HFFc6 (cell line): ENCODE results near the gene AZIN2. TPM values are rescaled to one million over a fixed set of nuclear protein-coding genes. Genes with fewer than 3 reads are reported as not detected.

Experiments
- DNase-seq: peaks from one replicate; pipeline ENCODE4 v3.0.0-alpha.2; 2018
- H3K27ac Mint-ChIP-seq: 2 replicates; pipeline ENCODE4 v1.8.0; 2020; ENCODE audit warnings: mild to moderate bottlenecking, mixed read lengths
- H3K27me3 Mint-ChIP-seq: 2 replicates; pipeline ENCODE4 v1.8.0; 2021; ENCODE audit warnings: mild to moderate bottlenecking, moderate library complexity, mixed read lengths; ENCODE audit not compliant: insufficient read depth
- H3K36me3 Mint-ChIP-seq: 2 replicates; pipeline ENCODE4 v1.8.0; 2021; ENCODE audit warnings: low read depth, mixed read lengths
- H3K4me1 Mint-ChIP-seq: 2 replicates; pipeline ENCODE4 v1.8.0; 2020; ENCODE audit warnings: low read depth, mixed read lengths
- H3K4me3 Mint-ChIP-seq: 2 replicates; pipeline ENCODE4 v1.8.0; 2020; ENCODE audit warnings: mild to moderate bottlenecking, moderate library complexity, mixed read lengths
- H3K9me3 Mint-ChIP-seq: 2 replicates; pipeline ENCODE4 v1.8.0; 2020; ENCODE audit warnings: mild to moderate bottlenecking, mixed read lengths
- CTCF ChIP-seq: fragments of 200-600 bp; sonication (generic); IDR thresholded peaks from 2 replicates; pipeline ENCODE4 v1.5.0; 2021; ENCODE audit warnings: antibody characterized with exemption, mild to moderate bottlenecking
- total RNA-seq, 6 experiments: library from RNA; stranded (reverse); fragmentation: NEBNext Ultra II Directional; extraction: Animal tissue kit (Norgen Biotek cat#: 25700); gene quantifications; 2 replicates in 1 of 6; 3 replicates in 5 of 6; pipeline ENCODE4 v1.2.3, GENCODE V29; 2021

The AZIN2 gene
- total RNA-seq, 6 experiments from 2014 or later = 2.4 to 3.7 (median 3.1) TPM

- H3K27me3 Mint-ChIP-seq = peaks cover 1% of the 10 kb centered on the region; the same call in 1 of the 2 replicates
- no peaks in the 10 kb centered on the region for H3K9me3 Mint-ChIP-seq
- H3K4me1 Mint-ChIP-seq = peaks cover 28% of the 10 kb centered on the region
- H3K27ac Mint-ChIP-seq = peak overlapping the region; percentile 97
- peak overlapping the region; percentile 96 for H3K4me3 Mint-ChIP-seq
- TF ChIP-seq CTCF = no peak
- no peak for DNase-seq
- H3K36me3 Mint-ChIP-seq = peaks cover 19% of the 10 kb centered on the region
Observed at GRCh38 chr1:33126411-33127000, 45.6 kb downstream of the AZIN2 start.

GRCh38 chr1:33127001-33127823, 46.3 kb downstream of the AZIN2 start:
- DNase-seq = peak; percentile 97
- peaks cover 1% of the 10 kb centered on the region; the same call in 1 of the 2 replicates for H3K27me3 Mint-ChIP-seq

GRCh38 chr1:33128781-33129180, 47.8 kb downstream of the AZIN2 start:
- H3K27ac Mint-ChIP-seq = no peak overlapping the region
- peaks cover 1% of the 10 kb centered on the region; the same call in 1 of the 2 replicates for H3K27me3 Mint-ChIP-seq
- peaks cover 28% of the 10 kb centered on the region for H3K4me1 Mint-ChIP-seq
- DNase-seq = no peak
- peaks cover 19% of the 10 kb centered on the region for H3K36me3 Mint-ChIP-seq
- no peak for TF ChIP-seq CTCF
- no peak overlapping the region for H3K4me3 Mint-ChIP-seq
- H3K9me3 Mint-ChIP-seq = no peaks in the 10 kb centered on the region

More at GRCh38 chr1:33127001-33127823, 46.3 kb downstream of the AZIN2 start:
- H3K9me3 Mint-ChIP-seq = no peaks in the 10 kb centered on the region
- H3K27ac Mint-ChIP-seq = peak overlapping the region; percentile 97
- H3K36me3 Mint-ChIP-seq = peaks cover 19% of the 10 kb centered on the region
- TF ChIP-seq CTCF = peak; percentile 94
- H3K4me3 Mint-ChIP-seq = peak overlapping the region; percentile 96
- H3K4me1 Mint-ChIP-seq = peaks cover 28% of the 10 kb centered on the region

- peaks cover 9% of the 10 kb centered on the region for H3K36me3 Mint-ChIP-seq
- H3K4me1 Mint-ChIP-seq = peaks cover 27% of the 10 kb centered on the region
- DNase-seq = peak; percentile 22
- no peaks in the 10 kb centered on the region for H3K9me3 Mint-ChIP-seq
- no peak overlapping the region for H3K27ac Mint-ChIP-seq
- H3K4me3 Mint-ChIP-seq = no peak overlapping the region; the same call in 1 of the 2 replicates
- no peak for TF ChIP-seq CTCF
- peaks cover 4% of the 10 kb centered on the region for H3K27me3 Mint-ChIP-seq
Observed at GRCh38 chr1:33130297-33130696, 49.3 kb downstream of the AZIN2 start.

GRCh38 chr1:33131191-33131590, 50.2 kb downstream of the AZIN2 start:
- H3K27me3 Mint-ChIP-seq = peaks cover 4% of the 10 kb centered on the region
- H3K4me3 Mint-ChIP-seq = no peak overlapping the region
- no peaks in the 10 kb centered on the region for H3K9me3 Mint-ChIP-seq
- 0 out of 2 replicates have a peak, but pooled peaks cover 4% of the 10 kb centered on the region for H3K36me3 Mint-ChIP-seq
- no peak overlapping the region for H3K27ac Mint-ChIP-seq
- peaks cover 18% of the 10 kb centered on the region for H3K4me1 Mint-ChIP-seq
- no peak for TF ChIP-seq CTCF
- DNase-seq = no peak
